ENCODE data around the gene GFRA3.

The GFRA3 gene

DNA sequence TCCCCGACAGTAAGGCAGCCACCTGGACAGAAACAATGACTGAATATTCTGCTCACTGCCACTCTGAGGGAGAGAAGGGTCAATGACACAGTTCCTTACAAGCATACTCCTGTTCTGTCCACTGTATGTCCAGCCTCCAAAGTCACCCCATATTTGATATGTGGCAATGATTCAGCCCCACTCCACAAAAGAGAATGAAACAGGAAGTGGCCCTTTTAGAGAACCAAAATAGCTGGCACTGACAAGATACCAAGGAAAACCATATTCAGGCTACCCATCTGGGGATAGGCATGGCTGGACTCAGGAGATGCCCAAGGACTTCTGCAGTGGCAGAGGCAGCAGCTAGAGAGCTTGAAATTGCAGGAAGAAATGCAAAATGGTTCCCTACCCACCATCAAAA is 12.8 kb upstream of the GFRA3 start:
- Histone ChIP-seq H3K27ac (no peak overlapping the region), H3K4me3 (no peak overlapping the region)
- DNase-seq (ENCODE audit: low spot score), result no peak
- TF ChIP-seq, protein P1, sequence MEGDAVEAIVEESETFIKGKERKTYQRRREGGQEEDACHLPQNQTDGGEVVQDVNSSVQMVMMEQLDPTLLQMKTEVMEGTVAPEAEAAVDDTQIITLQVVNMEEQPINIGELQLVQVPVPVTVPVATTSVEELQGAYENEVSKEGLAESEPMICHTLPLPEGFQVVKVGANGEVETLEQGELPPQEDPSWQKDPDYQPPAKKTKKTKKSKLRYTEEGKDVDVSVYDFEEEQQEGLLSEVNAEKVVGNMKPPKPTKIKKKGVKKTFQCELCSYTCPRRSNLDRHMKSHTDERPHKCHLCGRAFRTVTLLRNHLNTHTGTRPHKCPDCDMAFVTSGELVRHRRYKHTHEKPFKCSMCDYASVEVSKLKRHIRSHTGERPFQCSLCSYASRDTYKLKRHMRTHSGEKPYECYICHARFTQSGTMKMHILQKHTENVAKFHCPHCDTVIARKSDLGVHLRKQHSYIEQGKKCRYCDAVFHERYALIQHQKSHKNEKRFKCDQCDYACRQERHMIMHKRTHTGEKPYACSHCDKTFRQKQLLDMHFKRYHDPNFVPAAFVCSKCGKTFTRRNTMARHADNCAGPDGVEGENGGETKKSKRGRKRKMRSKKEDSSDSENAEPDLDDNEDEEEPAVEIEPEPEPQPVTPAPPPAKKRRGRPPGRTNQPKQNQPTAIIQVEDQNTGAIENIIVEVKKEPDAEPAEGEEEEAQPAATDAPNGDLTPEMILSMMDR (IDR thresholded peaks at IDR 0.05), result no peak

- no peak for DNase-seq (ENCODE audit: low spot score)
- TF ChIP-seq, protein P1 (IDR thresholded peaks at IDR 0.05), result no peak
- Histone ChIP-seq H3K27ac (no peak overlapping the region), H3K4me3 (no peak overlapping the region)
These were observed 8.7 kb upstream of the GFRA3 start for GRCh38 chr5:138282920-138283742.

DNA sequence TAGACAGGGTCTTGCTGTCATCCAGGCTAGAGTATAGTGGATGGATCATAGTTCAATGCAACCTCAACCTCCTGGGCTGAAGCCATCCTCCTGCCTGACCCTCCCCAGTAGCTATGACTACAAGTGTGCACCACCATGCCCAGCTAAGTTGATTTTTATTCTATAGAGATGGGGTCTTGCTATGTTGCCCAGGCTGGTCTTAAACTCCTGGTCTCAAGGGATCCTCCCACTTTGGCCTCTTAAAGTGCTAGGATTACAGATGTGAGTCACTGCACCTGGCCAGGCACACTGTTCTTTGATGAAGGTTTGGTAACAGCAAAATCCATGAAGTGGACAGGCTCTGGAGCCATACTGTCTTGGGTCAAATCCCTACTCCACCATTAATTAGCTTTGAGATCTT is 6.5 kb upstream of the GFRA3 start:
- no peak for DNase-seq (ENCODE audit: low spot score)
- Histone ChIP-seq H3K4me3 (no peak overlapping the region), H3K27ac (no peak overlapping the region)
- TF ChIP-seq, protein P1 (IDR thresholded peaks at IDR 0.05), result no peak

- TF ChIP-seq, protein P1 (IDR thresholded peaks at IDR 0.05), result no peak
- DNase-seq (ENCODE audit: low spot score), result no peak
- H3K27ac ChIP-seq, result no peak overlapping the region
- no peak overlapping the region for H3K4me3 ChIP-seq
These were observed 2.1 kb upstream of the GFRA3 start for GRCh38 chr5:138276402-138277054.

DNA sequence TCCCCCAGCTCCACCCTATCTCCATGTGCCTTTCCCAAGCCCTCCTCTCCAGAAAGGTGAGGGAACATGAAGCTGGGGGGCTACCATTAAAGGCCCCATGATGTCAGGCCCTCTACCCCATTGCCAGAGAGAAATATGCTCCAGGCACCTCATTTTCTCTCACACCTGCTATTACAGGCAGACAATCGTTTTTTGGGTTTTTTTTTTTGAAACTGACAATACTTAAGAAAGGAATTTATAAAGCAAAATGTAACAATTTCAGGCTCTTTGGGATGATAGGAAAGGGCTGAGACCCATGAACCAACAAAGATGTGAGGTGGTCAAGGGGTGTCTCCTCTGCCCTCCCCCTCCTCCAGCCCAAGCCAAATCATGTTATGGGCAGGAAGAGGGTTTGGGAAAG is 1.5 kb upstream of the GFRA3 start:
- no peak overlapping the region for H3K27ac ChIP-seq
- no peak overlapping the region for H3K4me3 ChIP-seq
- no peak for DNase-seq (ENCODE audit: low spot score)
- TF ChIP-seq, protein P1 (IDR thresholded peaks at IDR 0.05), result no peak

GRCh38 chr5:138275379-138275782 is 960 bp upstream of the GFRA3 start:
- DNase-seq (ENCODE audit: low spot score), result no peak
- Histone ChIP-seq H3K4me3 (no peak overlapping the region), H3K27ac (no peak overlapping the region)
- TF ChIP-seq, protein P1 (IDR thresholded peaks at IDR 0.05), result no peak

DNA sequence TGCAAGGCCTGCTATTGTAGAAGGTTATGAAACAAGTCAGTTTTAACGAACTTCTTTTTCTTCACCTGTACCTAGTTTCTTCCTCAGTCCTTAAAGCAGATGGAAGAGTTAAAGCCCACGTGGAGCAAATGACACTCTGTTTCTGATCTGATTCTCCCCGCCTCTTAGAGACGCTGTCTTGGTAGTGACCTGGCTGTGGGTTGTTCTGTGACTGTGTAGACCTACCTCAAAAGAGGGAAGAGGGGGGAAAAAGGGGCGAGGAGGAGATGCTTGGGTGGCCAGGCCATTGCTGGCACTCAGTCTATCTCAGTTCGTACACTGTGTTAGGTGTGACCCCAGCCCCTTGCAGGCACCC is 610 bp downstream of the GFRA3 start:
- DNase-seq (ENCODE audit: low spot score), result no peak
- Histone ChIP-seq H3K27ac (no peak overlapping the region), H3K4me3 (peak overlapping the region; percentile 58)
- TF ChIP-seq, protein P1 (IDR thresholded peaks at IDR 0.05), result no peak

Measured in coronary artery (tissue), 2 donors.